Effector memory CD4-positive, alpha-beta T cell (primary cell): ENCODE data around the gene ALPK3.

Experiments
- DNase-seq, 3 donors: peaks; one replicate each; pipeline ENCODE4 v3.0.0-alpha.2; 2020
- H3K27ac ChIP-seq: 2 replicates; pipeline ENCODE4 v1.7.0; 2013; ENCODE audit warnings: mild to moderate bottlenecking, low read length, moderate library complexity; ENCODE audit not compliant: insufficient read depth, poor library complexity, severe bottlenecking
- H3K27me3 ChIP-seq: replicated peaks from 2 replicates; pipeline ENCODE4 v1.7.0; 2013; ENCODE audit warnings: mild to moderate bottlenecking, low read length; ENCODE audit not compliant: insufficient read depth, control insufficient read depth, poor library complexity, severe bottlenecking
- H3K36me3 ChIP-seq: 2 replicates; pipeline ENCODE4 v1.7.0; 2013; ENCODE audit warnings: mild to moderate bottlenecking, low read length, moderate library complexity; ENCODE audit not compliant: control insufficient read depth, insufficient read depth
- H3K4me1 ChIP-seq: 2 replicates; pipeline ENCODE4 v1.7.0; 2013; ENCODE audit warnings: low read length, mild to moderate bottlenecking; ENCODE audit not compliant: control insufficient read depth, insufficient read depth, poor library complexity, severe bottlenecking
- H3K4me3 ChIP-seq: 2 replicates; pipeline ENCODE4 v1.7.0; 2013; ENCODE audit warnings: low read length, low read depth, mild to moderate bottlenecking; ENCODE audit not compliant: insufficient read depth, poor library complexity, severe bottlenecking
- H3K9me3 ChIP-seq: 2 replicates; pipeline ENCODE4 v1.7.0; 2013; ENCODE audit warnings: mild to moderate bottlenecking, low read length, moderate library complexity; ENCODE audit not compliant: control insufficient read depth

ALPK3 gene

GRCh38 chr15:84831613-84832012, 14.5 kb downstream of the ALPK3 start:
- H3K4me1 ChIP-seq: no peaks in the 10 kb centered on the region
- DNase-seq: no peak
- H3K9me3 ChIP-seq: no peaks in the 10 kb centered on the region
- no peak overlapping the region for H3K4me3 ChIP-seq
- H3K27ac ChIP-seq: no peak overlapping the region
- no peaks in the 10 kb centered on the region for H3K27me3 ChIP-seq
- H3K36me3 ChIP-seq: no peaks in the 10 kb centered on the region

DNA sequence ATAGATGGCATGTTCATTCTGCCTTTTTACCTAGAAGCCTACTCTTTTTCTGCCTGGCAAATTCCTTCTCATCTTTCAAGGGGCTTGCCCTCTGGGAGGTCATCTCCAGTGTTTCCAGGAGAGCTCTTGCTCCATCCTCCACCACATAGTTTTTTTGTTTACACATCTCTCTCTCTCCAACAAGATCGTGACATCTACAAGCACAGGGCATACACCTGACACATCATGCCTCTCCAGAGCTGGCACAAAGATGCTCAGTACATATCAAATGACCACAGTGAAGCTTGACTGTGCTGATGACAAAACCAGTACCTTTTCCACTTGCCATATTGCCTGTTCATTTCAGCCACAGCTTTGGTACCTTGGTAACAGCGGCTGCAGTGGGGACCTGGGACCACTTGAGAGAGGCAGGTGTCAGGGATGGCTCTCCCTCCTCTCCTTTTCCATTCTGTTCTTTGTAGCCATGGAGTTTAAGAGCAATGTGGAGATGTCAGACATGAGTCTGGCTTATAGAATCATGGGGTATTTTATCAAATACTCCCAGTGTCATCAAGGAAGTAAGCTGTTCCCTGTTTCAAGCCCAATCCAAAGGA, 15.4 kb downstream of the ALPK3 start:
- Histone ChIP-seq H3K4me1 (no peaks in the 10 kb centered on the region), H3K36me3 (no peaks in the 10 kb centered on the region), H3K27ac (no peak overlapping the region), H3K9me3 (no peaks in the 10 kb centered on the region), H3K27me3 (no peaks in the 10 kb centered on the region), H3K4me3 (no peak overlapping the region)
- no peak for DNase-seq

- no peaks in the 10 kb centered on the region for H3K4me1 ChIP-seq
- H3K36me3 ChIP-seq: no peaks in the 10 kb centered on the region
- no peak overlapping the region for H3K27ac ChIP-seq
- no peak overlapping the region for H3K4me3 ChIP-seq
- no peaks in the 10 kb centered on the region for H3K27me3 ChIP-seq
- DNase-seq: no peak
- no peaks in the 10 kb centered on the region for H3K9me3 ChIP-seq
These were observed 16.5 kb downstream of the ALPK3 start for GRCh38 chr15:84833447-84834228.

DNA sequence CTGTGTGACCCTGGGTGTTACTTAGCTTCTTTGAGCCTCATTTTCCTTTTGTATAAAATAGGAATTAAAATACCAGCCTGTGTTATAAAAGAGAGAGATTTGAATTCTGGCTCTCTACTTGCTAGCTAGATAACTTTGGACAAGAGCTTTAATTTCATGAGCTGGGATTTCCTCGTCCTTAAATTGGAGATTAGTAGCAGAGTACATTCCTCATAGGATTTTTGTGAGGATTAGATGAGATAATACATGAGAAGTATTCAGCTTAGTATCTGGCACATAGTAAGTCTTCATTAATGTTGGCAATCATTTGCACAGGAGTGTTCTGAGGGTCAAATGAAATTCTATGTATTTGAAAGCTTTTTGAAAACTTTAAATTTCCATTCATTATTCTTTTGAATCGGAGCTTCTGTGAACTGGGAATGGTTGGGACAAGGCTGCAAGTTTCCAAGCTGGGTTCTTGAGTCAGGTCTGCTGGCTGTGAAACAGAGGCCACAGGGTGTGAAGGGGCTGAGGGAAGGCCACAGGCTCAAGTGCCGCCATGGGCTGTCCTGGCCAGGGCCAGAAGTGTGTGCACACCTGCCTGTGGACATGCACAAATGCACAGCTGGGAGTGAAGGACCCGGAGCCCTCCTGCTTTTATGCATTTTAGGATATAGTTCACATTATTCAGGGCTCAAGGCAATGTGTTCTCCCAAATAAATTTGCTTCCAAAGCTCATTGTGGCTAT, 17.2 kb downstream of the ALPK3 start:
- Histone ChIP-seq H3K9me3 (no peaks in the 10 kb centered on the region), H3K4me1 (no peaks in the 10 kb centered on the region), H3K36me3 (no peaks in the 10 kb centered on the region), H3K27ac (no peak overlapping the region), H3K27me3 (no peaks in the 10 kb centered on the region), H3K4me3 (no peak overlapping the region)
- no peak for DNase-seq

- H3K27ac ChIP-seq: no peak overlapping the region
- H3K4me3 ChIP-seq: no peak overlapping the region
- no peak for DNase-seq
- H3K4me1 ChIP-seq: no peaks in the 10 kb centered on the region
- H3K9me3 ChIP-seq: no peaks in the 10 kb centered on the region
- no peaks in the 10 kb centered on the region for H3K36me3 ChIP-seq
- H3K27me3 ChIP-seq: no peaks in the 10 kb centered on the region
These were observed 17.8 kb downstream of the ALPK3 start for GRCh38 chr15:84834969-84835368.

DNA sequence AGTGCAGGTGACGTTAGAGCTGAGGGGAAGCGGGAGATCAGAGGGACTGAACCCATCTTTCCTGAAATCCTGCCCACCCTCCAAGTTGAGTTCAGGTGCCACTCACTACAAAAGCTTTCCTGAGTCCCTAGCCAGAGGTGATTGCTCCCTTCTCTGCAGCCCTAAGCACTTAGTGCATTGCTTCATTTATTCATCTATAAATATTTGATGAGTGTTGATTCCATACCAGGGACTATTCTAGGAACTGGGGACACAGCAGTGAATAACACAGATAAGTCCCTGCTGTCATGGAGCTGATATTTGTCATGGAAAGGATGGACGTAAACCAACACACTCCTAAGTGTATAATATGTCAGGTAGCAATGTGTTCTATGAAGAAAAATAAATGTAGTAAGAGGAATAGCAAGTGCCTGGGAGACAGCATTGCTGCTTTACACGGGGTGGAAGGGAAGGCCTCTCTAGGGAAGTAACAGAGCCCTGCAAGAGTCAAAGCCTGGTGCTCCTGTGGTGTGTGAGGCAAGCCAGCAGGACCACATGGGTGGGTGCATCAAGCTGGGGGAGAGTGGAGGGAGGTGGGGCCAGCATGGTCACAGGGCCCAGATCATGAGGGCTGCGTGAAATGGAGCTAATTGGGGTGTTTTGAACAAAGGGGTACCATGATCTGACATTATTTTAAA, 18.6 kb downstream of the ALPK3 start:
- Histone ChIP-seq H3K27me3 (no peaks in the 10 kb centered on the region), H3K27ac (no peak overlapping the region), H3K9me3 (no peaks in the 10 kb centered on the region), H3K36me3 (no peaks in the 10 kb centered on the region), H3K4me1 (no peaks in the 10 kb centered on the region), H3K4me3 (no peak overlapping the region)
- DNase-seq: no peak

GRCh38 chr15:84836844-84837243, 19.7 kb downstream of the ALPK3 start:
- H3K4me3 ChIP-seq: no peak overlapping the region
- H3K9me3 ChIP-seq: no peaks in the 10 kb centered on the region
- DNase-seq: no peak
- H3K27me3 ChIP-seq: no peaks in the 10 kb centered on the region
- H3K27ac ChIP-seq: no peak overlapping the region
- H3K36me3 ChIP-seq: no peaks in the 10 kb centered on the region
- H3K4me1 ChIP-seq: no peaks in the 10 kb centered on the region

- Histone ChIP-seq H3K27ac (no peak overlapping the region), H3K27me3 (no peaks in the 10 kb centered on the region), H3K4me3 (no peak overlapping the region), H3K36me3 (no peaks in the 10 kb centered on the region), H3K9me3 (no peaks in the 10 kb centered on the region), H3K4me1 (no peaks in the 10 kb centered on the region)
- DNase-seq: no peak
These were observed 22.6 kb downstream of the ALPK3 start for GRCh38 chr15:84839714-84840113.

GRCh38 chr15:84840255-84840654, 23.1 kb downstream of the ALPK3 start:
- Histone ChIP-seq H3K4me3 (no peak overlapping the region), H3K27ac (no peak overlapping the region), H3K36me3 (no peaks in the 10 kb centered on the region), H3K4me1 (no peaks in the 10 kb centered on the region), H3K9me3 (no peaks in the 10 kb centered on the region), H3K27me3 (no peaks in the 10 kb centered on the region)
- no peak for DNase-seq
